Activated CD4-positive, alpha-beta T cell treated with anti-CD3 and anti-CD28 coated beads, Interleukin-2, amount 10 ng/mL, durations not matched to agents 7 days and 5 days (primary cell): ENCODE measurements around the gene DPPA5. TPM values are rescaled to one million over a fixed set of nuclear protein-coding genes. Genes with fewer than 3 reads are reported as not detected.
"Not testable (repeated sequence)": the region's sequence is repeated elsewhere in the genome, so short reads cannot be mapped to it uniquely, and the experiment has no call there.

Experiments used
- CTCF ChIA-PET: fragments of 350-600 bp; sonication (Branson Sonifier 250); formaldehyde crosslinking; loops from one replicate; lab custom pipeline; 2021; ENCODE audit warnings: antibody characterized with exemption; lab: Charles Lee
- POLR2A ChIA-PET: fragments of 350-600 bp; sonication (Branson Sonifier 250); formaldehyde crosslinking; loops from one replicate; lab custom pipeline; 2021; ENCODE audit warnings: antibody characterized with exemption; lab: Charles Lee
- DNase-seq: peaks from one replicate; pipeline ENCODE4 v3.0.0-alpha.2; 2020
- H3K27ac Mint-ChIP-seq: one replicate; pipeline ENCODE4 v1.8.0; 2021; ENCODE audit warnings: mild to moderate bottlenecking, moderate library complexity, mixed read lengths
- H3K27me3 Mint-ChIP-seq: one replicate; pipeline ENCODE4 v1.8.0; 2021; ENCODE audit warnings: mixed read lengths
- H3K36me3 Mint-ChIP-seq: one replicate; pipeline ENCODE4 v1.8.0; 2021; ENCODE audit warnings: low read depth, mixed read lengths
- H3K4me1 Mint-ChIP-seq: one replicate; pipeline ENCODE4 v1.8.0; 2021; ENCODE audit warnings: mixed read lengths
- H3K4me3 Mint-ChIP-seq: one replicate; pipeline ENCODE4 v1.8.0; 2021; ENCODE audit warnings: mild to moderate bottlenecking, moderate library complexity, mixed read lengths
- H3K9me3 Mint-ChIP-seq: one replicate; pipeline ENCODE4 v1.8.0; 2021; ENCODE audit warnings: mixed read lengths
- total RNA-seq, 2 experiments: library from RNA; stranded (reverse); gene quantifications; one replicate each; pipeline ENCODE4 v1.2.3, GENCODE V29; 2021

DPPA5 gene, protein sequence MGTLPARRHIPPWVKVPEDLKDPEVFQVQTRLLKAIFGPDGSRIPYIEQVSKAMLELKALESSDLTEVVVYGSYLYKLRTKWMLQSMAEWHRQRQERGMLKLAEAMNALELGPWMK
- not detected for total RNA-seq

DNA sequence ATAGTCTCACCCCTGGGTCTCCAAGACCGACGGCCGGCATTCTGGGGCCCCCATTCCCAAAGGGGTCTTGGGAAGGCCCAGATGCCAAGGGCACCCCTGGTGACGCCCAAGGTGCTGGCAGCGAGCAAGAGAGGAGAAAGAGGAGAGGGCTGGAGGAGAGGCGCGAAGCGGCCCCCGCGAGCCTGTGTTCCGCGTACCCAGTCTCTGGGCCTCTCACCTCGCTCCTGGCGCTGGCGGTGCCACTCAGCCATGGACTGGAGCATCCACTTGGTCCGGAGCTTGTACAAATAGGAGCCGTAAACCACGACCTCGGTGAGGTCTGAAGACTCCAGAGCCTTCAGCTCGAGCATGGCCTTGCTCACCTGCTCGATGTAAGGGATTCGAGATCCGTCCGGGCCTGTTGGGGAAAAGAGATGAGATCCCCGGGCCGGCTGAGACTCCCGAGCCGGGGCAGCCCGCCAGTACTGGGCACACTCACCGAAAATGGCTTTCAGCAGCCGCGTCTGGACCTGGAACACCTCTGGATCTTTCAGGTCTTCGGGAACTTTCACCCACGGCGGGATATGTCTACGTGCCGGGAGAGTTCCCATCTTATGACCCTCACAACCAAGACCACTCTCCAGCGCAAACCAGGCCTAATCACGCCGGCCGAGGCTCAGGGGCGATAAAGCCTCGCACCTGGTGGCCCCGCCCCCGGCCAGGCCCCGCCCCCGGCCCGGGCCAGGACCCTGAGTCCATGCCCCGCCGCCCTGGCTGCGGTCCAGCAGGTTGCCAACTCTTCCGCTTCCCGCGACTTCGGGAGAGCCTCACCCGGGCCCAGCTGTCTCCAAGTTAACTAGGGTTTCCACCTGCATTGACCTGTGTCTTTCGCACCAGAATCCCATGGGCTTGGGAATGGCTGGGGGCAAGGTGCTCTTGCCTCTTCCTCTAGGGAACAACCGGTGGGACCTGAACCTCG is at the start of gene DPPA5:
Gene DPPA5 (minus strand): TSS at position 641 of the 958 bp plus-strand sequence. CDS start 51 bp downstream, at position 590.
- Mint-ChIP-seq H3K27ac (no peak within 1 kb of the TSS), H3K4me1 (no peaks in the 10 kb centered on the region), H3K36me3 (no peaks in the 10 kb centered on the region), H3K4me3 (no peak within 1 kb of the TSS), H3K27me3 (peaks cover 28% of the 10 kb centered on the region), H3K9me3 (no peaks in the 10 kb centered on the region)
- POLR2A ChIA-PET, result interaction anchor here (0.6 kb wide), 1 partner anchor 636 kb away, joined by 3 read pairs; no protein-coding TSS in a partner anchor
- DNase-seq, result no peak
- CTCF ChIA-PET, result no interaction called here

DNA sequence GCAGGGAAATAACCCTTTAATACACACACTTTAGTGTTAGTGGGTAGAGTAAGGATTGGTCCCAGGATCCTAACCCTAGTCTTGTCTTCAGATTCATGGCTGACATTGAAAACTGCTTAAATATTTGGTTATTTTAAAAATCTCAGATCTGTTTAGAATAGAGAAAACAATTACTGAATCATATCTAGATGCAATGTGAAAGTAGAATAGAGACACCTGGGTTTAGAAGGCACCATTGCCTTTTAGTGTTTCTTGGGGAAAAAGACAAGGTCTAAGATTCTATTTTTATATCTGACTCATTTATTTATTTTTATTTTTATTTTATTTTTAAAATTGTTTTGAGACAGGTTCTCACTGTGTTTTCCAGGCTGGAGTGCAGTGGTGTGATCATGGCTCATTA is 46.6 kb upstream of the DPPA5 start:
- no peaks in the 10 kb centered on the region for H3K9me3 Mint-ChIP-seq

DNA sequence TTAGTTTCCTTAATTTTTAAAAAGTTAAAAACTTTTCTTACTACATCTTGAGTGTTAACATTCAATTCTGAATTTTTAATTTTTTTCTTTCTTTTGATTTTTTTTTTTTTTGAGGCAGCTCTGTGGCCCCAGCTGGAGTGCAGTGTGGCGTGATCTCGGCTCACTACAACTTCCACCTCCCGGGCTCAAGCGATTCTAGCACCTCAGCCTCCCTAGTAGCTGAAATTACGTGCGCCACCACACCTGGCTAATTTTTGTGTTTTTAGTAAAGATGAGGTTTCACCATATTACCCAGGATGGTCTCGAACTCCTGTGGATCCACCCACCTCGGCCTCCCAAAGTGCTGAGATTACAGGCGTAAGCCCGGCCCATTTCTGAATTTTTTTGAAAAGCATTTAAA is 41.8 kb upstream of the DPPA5 start:
- CTCF ChIA-PET, result no interaction called here
- DNase-seq, result no peak
- Mint-ChIP-seq H3K36me3 (peaks cover 7% of the 10 kb centered on the region), H3K4me1 (peaks cover 23% of the 10 kb centered on the region), H3K9me3 (peaks cover 4% of the 10 kb centered on the region), H3K4me3 (no peak overlapping the region), H3K27me3 (no peaks in the 10 kb centered on the region), H3K27ac (no peak overlapping the region)
- POLR2A ChIA-PET, result no interaction called here

More for the DNA sequence above, 46.6 kb upstream of the DPPA5 start:
- peaks cover 2% of the 10 kb centered on the region for H3K36me3 Mint-ChIP-seq
- no peak for DNase-seq
- no peaks in the 10 kb centered on the region for H3K4me1 Mint-ChIP-seq
- H3K27me3 Mint-ChIP-seq, result no peaks in the 10 kb centered on the region
- ChIA-PET POLR2A (no interaction called here), CTCF (interaction anchor here (1.5 kb wide), 1 partner anchor 13 kb away, joined by 4 read pairs; no protein-coding TSS in a partner anchor)
- no peak overlapping the region for H3K4me3 Mint-ChIP-seq
- H3K27ac Mint-ChIP-seq, result no peak overlapping the region

DNA sequence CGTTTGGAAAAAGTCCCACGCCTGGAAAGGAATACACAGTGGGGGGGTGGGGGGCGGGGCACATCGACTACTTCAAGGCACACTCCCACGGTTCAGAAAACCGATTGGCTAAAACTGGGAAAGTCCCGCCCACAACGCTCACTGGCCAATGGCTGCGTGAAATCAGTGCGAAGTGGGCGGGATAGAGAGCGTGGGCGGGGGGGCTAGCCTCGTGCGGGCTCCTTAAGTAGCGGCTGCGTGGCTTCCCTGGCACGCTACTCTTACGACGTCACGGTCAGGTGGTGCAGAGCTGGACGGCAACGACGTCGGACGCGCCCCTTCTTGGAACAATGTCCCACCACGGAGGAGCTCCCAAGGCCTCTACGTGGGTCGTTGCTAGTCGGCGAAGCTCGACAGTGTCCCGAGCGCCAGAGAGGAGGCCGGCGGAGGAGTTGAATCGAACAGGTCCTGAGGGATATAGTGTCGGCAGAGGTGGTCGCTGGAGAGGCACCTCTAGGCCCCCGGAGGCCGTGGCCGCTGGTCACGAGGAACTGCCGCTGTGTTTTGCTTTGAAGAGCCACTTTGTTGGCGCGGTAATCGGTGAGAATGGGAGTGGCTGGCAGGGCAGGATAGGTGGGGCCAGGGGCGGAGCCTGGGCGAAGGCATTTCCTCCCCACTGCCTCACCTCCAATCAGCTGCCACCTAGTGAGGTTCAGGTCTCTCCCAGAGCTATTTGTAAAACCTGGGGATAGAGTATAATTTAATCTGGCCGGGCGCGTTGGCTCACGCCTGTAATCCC is 40.7 kb upstream of the DPPA5 start, which contains the start of gene DDX43:
Gene DDX43 (plus strand): TSS at position 252 of the 778 bp plus-strand sequence. CDS start 78 bp downstream, at position 330.
- Mint-ChIP-seq H3K9me3 (peaks cover 4% of the 10 kb centered on the region), H3K4me1 (peaks cover 27% of the 10 kb centered on the region), H3K27ac (peak within 1 kb of the TSS; percentile 98), H3K36me3 (peaks cover 7% of the 10 kb centered on the region), H3K4me3 (peak within 1 kb of the TSS; percentile 83), H3K27me3 (no peaks in the 10 kb centered on the region)
- ChIA-PET POLR2A (no interaction called here), CTCF (interaction anchor here (0.5 kb wide), 1 partner anchor 65 kb away, joined by 3 read pairs; no protein-coding TSS in a partner anchor)
- DNase-seq, result peak; percentile 77

DNA sequence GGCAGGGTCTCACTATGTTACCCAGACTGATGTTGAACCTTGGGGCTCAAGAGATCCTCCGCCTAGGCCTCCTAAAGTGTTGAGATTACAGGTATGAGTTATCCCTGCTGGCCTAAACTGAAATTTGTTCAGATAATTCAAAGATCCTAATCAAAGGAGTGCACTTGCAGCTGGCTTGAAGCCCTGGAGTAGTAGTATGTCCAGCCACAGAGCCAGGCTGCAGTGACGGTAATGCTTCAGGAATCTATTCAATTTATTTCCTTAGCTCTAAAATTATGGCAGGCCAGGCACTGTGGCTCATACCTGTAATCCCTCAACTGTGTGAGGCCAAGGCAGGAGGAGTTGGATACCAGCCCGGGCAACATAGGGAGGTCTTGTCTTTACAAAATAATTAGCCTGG is 39.2 kb upstream of the DPPA5 start:
- no peak overlapping the region for H3K27ac Mint-ChIP-seq
- ChIA-PET POLR2A (no interaction called here), CTCF (interaction anchor here (0.6 kb wide), 1 partner anchor 931 kb away, joined by 3 read pairs; no protein-coding TSS in a partner anchor)

DNA sequence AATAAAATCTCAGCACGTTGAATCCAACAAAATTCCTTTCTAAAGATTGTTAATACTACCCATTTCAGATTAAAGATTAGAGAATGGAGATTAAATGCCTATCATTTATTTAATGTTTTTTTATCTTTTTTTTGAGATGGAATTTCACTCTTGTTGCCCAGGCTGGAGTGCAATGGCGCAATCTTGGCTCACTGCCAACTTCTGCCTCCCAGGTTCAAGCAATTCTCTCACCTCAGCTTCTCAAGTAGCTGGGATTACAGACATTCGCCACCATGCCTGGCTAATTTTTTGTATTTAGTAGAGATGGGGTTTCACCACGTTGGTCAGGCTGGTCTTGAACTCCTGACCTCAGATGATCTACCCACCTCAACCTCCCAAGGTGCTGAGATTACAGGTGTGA is 38.1 kb upstream of the DPPA5 start:
- H3K27ac Mint-ChIP-seq, DNase-seq, H3K36me3 Mint-ChIP-seq, POLR2A ChIA-PET, H3K27me3 Mint-ChIP-seq, H3K4me3 Mint-ChIP-seq, H3K9me3 Mint-ChIP-seq: not testable (repeated sequence)
- H3K4me1 Mint-ChIP-seq, result peaks cover 46% of the 10 kb centered on the region
- CTCF ChIA-PET, result interaction anchor here (0.5 kb wide), 1 partner anchor 84 kb away, joined by 3 read pairs; no protein-coding TSS in a partner anchor

More for the DNA sequence above, 39.2 kb upstream of the DPPA5 start:
- no peaks in the 10 kb centered on the region for H3K27me3 Mint-ChIP-seq
- peaks cover 7% of the 10 kb centered on the region for H3K36me3 Mint-ChIP-seq
- H3K9me3 Mint-ChIP-seq, result peaks cover 4% of the 10 kb centered on the region
- H3K4me1 Mint-ChIP-seq, result peaks cover 40% of the 10 kb centered on the region
- no peak for DNase-seq
- no peak overlapping the region for H3K4me3 Mint-ChIP-seq

DNA sequence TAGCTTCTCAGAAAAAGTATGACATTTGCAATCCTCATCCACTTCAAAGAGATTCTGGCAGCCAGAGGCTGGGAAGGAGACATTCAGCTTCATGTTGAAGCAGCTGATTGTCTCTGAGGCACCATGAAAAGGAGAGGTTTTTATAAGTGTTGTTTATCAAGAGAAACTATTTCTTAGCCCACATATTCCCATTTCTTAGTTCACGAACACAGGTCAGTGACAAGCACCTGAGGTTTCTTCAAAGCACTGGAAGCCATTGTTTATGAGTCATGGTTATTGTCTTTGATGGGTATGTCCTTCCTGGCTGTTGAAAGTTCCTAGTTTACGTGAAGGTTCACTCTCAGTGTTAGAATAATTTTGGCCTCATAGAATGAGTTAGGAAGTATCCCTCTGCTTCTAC is 37.6 kb upstream of the DPPA5 start:
- H3K9me3 Mint-ChIP-seq, result peaks cover 4% of the 10 kb centered on the region
- no peaks in the 10 kb centered on the region for H3K27me3 Mint-ChIP-seq
- CTCF ChIA-PET, result interaction anchor here (0.5 to 1.3 kb wide), 3 partner anchors 9 to 85 kb away, joined by 3 to 4 read pairs (median 3); no protein-coding TSS in a partner anchor
- no peak for DNase-seq
- H3K36me3 Mint-ChIP-seq, result peaks cover 7% of the 10 kb centered on the region
- H3K4me1 Mint-ChIP-seq, result peaks cover 46% of the 10 kb centered on the region
- no peak overlapping the region for H3K4me3 Mint-ChIP-seq
- peak overlapping the region; percentile 37 for H3K27ac Mint-ChIP-seq
- POLR2A ChIA-PET, result no interaction called here

DNA sequence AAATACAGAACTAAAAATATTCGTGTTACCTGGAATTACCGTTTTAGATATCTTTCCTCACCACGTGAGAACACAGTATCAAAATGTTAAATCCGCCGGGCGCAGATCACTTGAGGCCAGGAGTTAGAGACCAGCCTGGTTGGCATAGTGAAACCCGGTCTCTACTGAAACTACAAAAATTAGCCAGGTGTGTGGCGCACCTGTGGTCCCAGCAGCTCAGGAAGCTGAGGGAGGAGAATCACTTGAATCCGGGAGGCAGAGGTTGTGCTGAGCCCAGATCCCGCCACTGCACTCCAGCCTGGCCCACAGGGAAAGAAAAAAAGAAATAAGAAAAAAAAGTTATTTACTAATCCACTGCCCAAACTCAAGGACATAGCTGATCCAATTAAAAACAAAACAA is 35.8 kb upstream of the DPPA5 start:
- Mint-ChIP-seq H3K36me3 (peaks cover 7% of the 10 kb centered on the region), H3K27me3 (no peaks in the 10 kb centered on the region), H3K27ac (no peak overlapping the region), H3K4me1 (peaks cover 46% of the 10 kb centered on the region), H3K9me3 (peaks cover 1% of the 10 kb centered on the region), H3K4me3 (no peak overlapping the region)
- POLR2A ChIA-PET, result no interaction called here
- no peak for DNase-seq
- CTCF ChIA-PET, result interaction anchor here (1.0 to 1.2 kb wide), 2 partner anchors 21 to 62 kb away, joined by 4 read pairs; partner anchors contain the start of gene CGAS

DNA sequence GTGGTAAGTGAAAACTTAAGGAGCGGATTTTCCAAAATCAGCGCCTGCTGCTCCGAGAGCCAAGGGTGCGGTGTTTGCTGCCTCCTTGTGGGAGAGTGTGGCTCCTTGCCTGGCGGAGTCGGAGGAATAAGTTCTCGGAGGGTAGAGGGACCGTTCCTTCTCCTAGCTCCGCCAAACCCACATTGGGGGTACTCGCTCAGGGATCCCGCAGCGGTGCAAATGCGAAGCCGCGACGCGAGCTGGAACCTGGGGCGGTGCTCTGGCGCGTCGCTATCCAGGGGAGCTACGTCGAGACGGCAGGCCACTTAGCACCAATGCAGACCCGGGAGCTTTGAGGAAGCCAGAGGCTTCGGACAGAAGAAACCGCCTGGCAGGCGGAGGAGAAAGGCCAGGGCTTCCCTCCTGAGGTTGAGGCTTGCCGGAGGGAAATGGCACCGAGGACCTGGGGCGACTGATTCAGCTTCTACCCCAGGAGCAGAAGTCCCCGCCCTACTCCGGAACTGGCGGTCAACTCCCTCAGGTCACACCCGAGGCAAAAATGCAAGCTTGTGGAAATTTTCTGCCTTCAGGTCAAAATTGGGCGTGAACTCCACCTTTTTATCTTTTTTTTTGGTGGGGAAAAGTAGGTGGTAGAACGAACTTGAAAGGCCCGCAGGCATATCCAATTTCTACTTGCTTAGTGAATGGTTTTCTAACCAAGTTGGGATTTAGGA is 34.9 kb upstream of the DPPA5 start:
- peak overlapping the region; percentile 78 for H3K4me3 Mint-ChIP-seq
- H3K27ac Mint-ChIP-seq, result peak overlapping the region; percentile 86
- DNase-seq, result peak; percentile 71
- peaks cover 42% of the 10 kb centered on the region for H3K4me1 Mint-ChIP-seq
- H3K9me3 Mint-ChIP-seq, result no peaks in the 10 kb centered on the region
- POLR2A ChIA-PET, result interaction anchor here (0.6 to 1.0 kb wide), 2 partner anchors 23 to 124 kb away, joined by 3 read pairs; no protein-coding TSS in a partner anchor
- H3K27me3 Mint-ChIP-seq, result no peaks in the 10 kb centered on the region
- CTCF ChIA-PET, result interaction anchor here (0.7 to 1.2 kb wide), 6 partner anchors 10 to 266 kb away, joined by 3 to 4 read pairs (median 3); partner anchors contain the start of gene CGAS
- H3K36me3 Mint-ChIP-seq, result peaks cover 7% of the 10 kb centered on the region

DNA sequence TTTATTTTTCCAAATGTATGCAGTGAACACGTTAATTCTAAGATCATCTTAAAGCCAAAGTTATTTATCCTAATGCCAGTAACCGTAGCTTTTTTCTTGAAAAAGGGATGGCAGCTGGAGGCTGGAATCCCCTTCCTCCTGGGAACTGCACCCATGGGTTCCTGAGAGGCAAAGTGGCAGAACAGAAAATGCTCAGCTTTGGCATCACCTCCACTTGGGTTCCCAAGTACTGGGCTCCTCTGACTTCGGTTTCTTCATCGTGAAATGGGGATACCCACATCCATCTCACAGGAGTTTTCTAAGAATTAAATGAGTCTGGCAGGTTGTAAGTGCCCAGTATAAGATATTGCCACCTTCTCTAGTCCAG is 34.3 kb upstream of the DPPA5 start:
- Mint-ChIP-seq H3K4me1 (peaks cover 40% of the 10 kb centered on the region), H3K36me3 (peaks cover 3% of the 10 kb centered on the region), H3K4me3 (peak overlapping the region; percentile 78), H3K27me3 (no peaks in the 10 kb centered on the region), H3K9me3 (no peaks in the 10 kb centered on the region), H3K27ac (peak overlapping the region; percentile 86)
- no peak for DNase-seq
- POLR2A ChIA-PET, result no interaction called here
- CTCF ChIA-PET, result interaction anchor here (0.9 to 1.0 kb wide), 3 partner anchors 36 to 266 kb away, joined by 3 read pairs; no protein-coding TSS in a partner anchor

DNA sequence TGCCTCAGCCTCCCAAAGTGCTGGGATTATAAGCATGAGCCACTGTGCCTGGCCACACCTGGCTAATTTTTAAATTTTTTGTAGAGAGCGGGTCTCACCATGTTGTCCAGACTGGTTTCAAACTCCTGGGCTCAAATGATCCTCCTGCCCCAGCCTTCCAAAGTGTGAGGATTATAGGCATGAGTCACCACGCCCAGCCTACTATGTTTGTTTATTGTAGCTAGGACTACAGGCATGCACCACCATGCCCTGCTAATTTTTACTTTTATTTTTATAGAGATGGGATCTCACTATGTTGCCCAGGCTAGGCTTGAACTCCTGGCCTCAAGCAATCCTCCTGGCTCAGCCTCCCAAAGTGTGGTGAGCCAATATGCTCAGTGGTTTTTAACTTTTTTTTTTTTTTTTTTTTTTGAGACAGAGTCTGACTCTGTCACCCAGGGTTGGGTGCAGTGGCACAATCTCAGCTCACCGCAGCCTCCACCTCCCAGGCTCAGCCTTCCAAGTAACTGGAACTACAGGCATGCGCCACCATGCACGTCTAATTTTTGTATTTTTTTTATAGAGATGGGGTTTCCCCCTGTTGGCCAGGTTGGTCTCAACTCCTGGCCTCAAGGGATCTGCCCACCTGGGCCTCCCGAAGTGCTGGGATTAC is 28.5 kb upstream of the DPPA5 start:
- H3K4me3 Mint-ChIP-seq, result no peak overlapping the region
- no peak for DNase-seq
- CTCF ChIA-PET, result interaction anchor here (1.2 kb wide), 1 partner anchor 9 kb away, joined by 4 read pairs; no protein-coding TSS in a partner anchor
- H3K27me3 Mint-ChIP-seq, result no peaks in the 10 kb centered on the region
- no peak overlapping the region for H3K27ac Mint-ChIP-seq
- POLR2A ChIA-PET, result no interaction called here
- H3K9me3 Mint-ChIP-seq, result no peaks in the 10 kb centered on the region
- no peaks in the 10 kb centered on the region for H3K36me3 Mint-ChIP-seq
- peaks cover 3% of the 10 kb centered on the region for H3K4me1 Mint-ChIP-seq
